ENCODE data around the gene CACNG8.
"Not testable (repeated sequence)": the region's sequence is repeated elsewhere in the genome, so short reads cannot be mapped to it uniquely, and the experiment has no call there.

CACNG8 gene

DNA sequence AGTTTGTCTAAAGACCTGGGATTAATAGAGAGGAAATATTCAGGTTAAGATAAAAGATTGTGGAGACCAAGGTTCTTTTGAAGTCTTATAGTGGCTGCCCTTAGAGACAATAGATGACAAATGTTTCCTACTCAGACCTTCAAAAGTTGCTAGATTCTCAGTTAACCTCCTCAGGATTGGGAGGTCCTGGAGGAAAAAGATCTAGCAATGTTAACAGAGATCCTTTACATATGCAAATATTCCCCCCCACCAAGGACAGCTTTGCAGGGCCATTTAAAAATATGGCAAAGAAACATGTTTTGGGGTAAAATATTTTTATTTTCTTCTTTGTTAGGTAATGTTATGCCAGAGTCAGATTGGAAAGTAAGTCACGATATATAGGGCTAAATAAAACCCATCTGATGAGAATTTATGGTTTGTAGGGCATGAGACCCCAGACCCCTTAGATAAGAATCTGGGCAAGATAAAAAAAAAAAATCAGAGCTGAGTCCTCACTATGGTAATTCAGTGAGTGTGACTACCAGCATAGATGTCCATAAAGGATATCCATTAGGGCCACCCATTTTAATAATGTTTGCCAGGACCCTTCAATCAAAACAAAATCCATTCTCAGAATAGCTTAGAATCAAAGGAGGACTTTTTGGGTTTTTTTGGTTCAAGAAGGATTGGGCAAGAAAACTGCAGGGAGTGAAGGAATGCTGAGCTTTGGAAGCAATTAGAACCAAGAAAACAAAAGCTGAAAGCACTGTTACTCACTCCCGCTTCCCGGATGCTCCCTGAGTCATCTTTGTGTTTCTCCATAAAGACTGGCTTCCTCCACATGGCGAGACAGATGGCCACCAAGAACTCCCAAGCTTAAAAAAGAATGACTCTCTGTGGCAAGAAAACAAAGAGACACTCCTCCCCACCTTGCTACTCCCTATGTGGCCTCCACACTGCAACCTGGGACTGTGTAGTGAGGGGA is 72.8 kb downstream of the CACNG8 start:
- peak; percentile 81 for DNase-seq (ENCODE audit: low read depth, low spot score)

DNA sequence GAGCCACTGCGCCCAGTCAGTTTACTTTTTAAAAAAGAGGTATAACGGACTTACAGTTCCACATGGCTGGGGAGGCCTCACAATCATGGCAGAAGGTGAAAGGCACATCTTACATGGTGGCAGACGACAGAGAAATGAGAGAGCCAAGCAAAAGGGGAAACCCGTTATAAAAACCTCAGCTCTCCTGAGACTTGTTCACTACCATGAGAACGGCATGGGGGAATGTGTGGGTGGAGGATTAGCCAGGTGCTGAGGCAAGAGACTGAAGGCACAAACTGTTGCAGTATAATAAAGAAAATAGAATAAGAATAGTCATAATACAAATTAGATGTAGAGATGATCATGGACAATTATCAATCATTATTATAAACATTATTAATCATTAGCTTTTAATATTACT is 73.8 kb downstream of the CACNG8 start:
- not testable (repeated sequence) for DNase-seq (ENCODE audit: low read depth, low spot score)
